K562 (cell line): ENCODE results near the gene UBA3. TPM values are rescaled to one million over a fixed set of nuclear protein-coding genes. Genes with fewer than 3 reads are reported as not detected.
A peak's percentile ranks its signal among the peaks of the same experiment; 100 is the strongest.

Source experiments
- ARID1B ChIP-seq: fragments of 450-650 bp; IDR thresholded peaks from 2 replicates; pipeline ENCODE4 v1.6.1; 2016; ENCODE audit warnings: antibody characterized with exemption, mild to moderate bottlenecking, inconsistent platforms
- BCOR ChIP-seq: fragments of 450-650 bp; IDR thresholded peaks from 2 replicates; pipeline ENCODE4 v1.6.1; 2016
- CBFA2T2 ChIP-seq: fragments of 450-650 bp; conservative IDR thresholded peaks from 2 replicates; pipeline ENCODE4 v1.6.1; 2017; ENCODE audit warnings: mild to moderate bottlenecking
- CBFA2T3 ChIP-seq: fragments of 450-650 bp; IDR thresholded peaks from 2 replicates; pipeline ENCODE4 v1.6.1; 2017
- CTBP1 ChIP-seq: fragments of 450-650 bp; IDR thresholded peaks from 2 replicates; pipeline ENCODE4 v1.6.1; 2016; ENCODE audit warnings: borderline replicate concordance
- FOXK2 ChIP-seq, 2 experiments: fragments of 450-650 bp; IDR thresholded peaks in 1 of 2; conservative IDR thresholded peaks in 1 of 2; 2 replicates each; pipeline ENCODE4 v1.6.1; 2016; ENCODE audit warnings: low read depth in 2 of 2, mild to moderate bottlenecking in 1 of 2
- FOXM1 ChIP-seq, 2 experiments: fragments of 450-650 bp in 1 of 2; sonication (generic) in 1 of 2; formaldehyde crosslinking in 1 of 2; IDR thresholded peaks; 2 replicates each; pipeline versions ENCODE4 v1.6.1 to v1.9.0; 2017 to 2022; ENCODE audit warnings: low read depth in 2 of 2, mild to moderate bottlenecking in 2 of 2, missing genetic modification reagents in 1 of 2, moderate library complexity in 1 of 2
- HDAC2 ChIP-seq: fragments of 450-650 bp; IDR thresholded peaks from 2 replicates; pipeline ENCODE4 v1.6.1; 2016; ENCODE audit warnings: mild to moderate bottlenecking
- PPARD ChIP-seq: fragments of 250-450 bp; sonication (Bioruptor Pico); IDR thresholded peaks from 2 replicates; pipeline ENCODE4 v1.8.0; 2022; ENCODE audit warnings: inconsistent platforms, mild to moderate bottlenecking, moderate library complexity
- RAD21 ChIP-seq, 2 experiments: fragments of 250-450 bp in 1 of 2; fragments of 450-650 bp in 1 of 2; sonication (Bioruptor Pico) in 1 of 2; formaldehyde crosslinking in 1 of 2; IDR thresholded peaks in 1 of 2; conservative IDR thresholded peaks in 1 of 2; 2 replicates each; pipeline versions ENCODE4 v1.4.0 to v1.8.0; 2020 to 2022; ENCODE audit warnings: mild to moderate bottlenecking in 2 of 2, moderate library complexity in 1 of 2
- RBM34 ChIP-seq: fragments of 200-400 bp; formaldehyde crosslinking; IDR thresholded peaks from 2 replicates; pipeline ENCODE4 v1.6.1; 2018; ENCODE audit warnings: low read length, borderline replicate concordance; ENCODE audit not compliant: insufficient read depth
- RCOR1 ChIP-seq, 2 experiments: IDR thresholded peaks; 2 replicates each; pipeline ENCODE4 v1.6.1; 2012; ENCODE audit warnings: low read depth in 2 of 2, low read length in 2 of 2, borderline replicate concordance in 1 of 2, improper control_type of control experiment in 1 of 2
- RHOXF2B ChIP-seq: fragments of 250-450 bp; sonication (Bioruptor Pico); conservative IDR thresholded peaks from 2 replicates; pipeline ENCODE4 v1.5.1; 2021
- RUNX1 ChIP-seq: sonication (generic); IDR thresholded peaks from 2 replicates; pipeline ENCODE4 v1.6.1; 2016; ENCODE audit warnings: antibody characterized with exemption, low read depth
- SMAD2 ChIP-seq: fragments of 150-350 bp; IDR thresholded peaks from 2 replicates; pipeline ENCODE4 v1.6.1; 2014; ENCODE audit warnings: low read depth, mild to moderate bottlenecking, low read length
- SMARCA4 ChIP-seq: fragments of 450-650 bp; IDR thresholded peaks from 2 replicates; pipeline ENCODE4 v1.6.1; 2016
- SOX6 ChIP-seq: fragments of 450-650 bp; IDR thresholded peaks from 2 replicates; pipeline ENCODE4 v1.6.1; 2014; ENCODE audit warnings: mild to moderate bottlenecking
- STAT5A ChIP-seq: IDR thresholded peaks from 2 replicates; pipeline ENCODE4 v1.6.1; 2012; ENCODE audit warnings: low read length, inconsistent platforms, borderline replicate concordance
- TEAD4 ChIP-seq, 2 experiments: sonication (generic) in 1 of 2; formaldehyde crosslinking in 1 of 2; IDR thresholded peaks; 2 replicates each; pipeline versions ENCODE4 v1.6.1 to v1.8.0; 2012 to 2022; ENCODE audit warnings: borderline replicate concordance in 1 of 2, inconsistent platforms in 1 of 2, low read length in 1 of 2, mild to moderate bottlenecking in 1 of 2, missing genetic modification reagents in 1 of 2
- ZC3H4 ChIP-seq: sonication (generic); formaldehyde crosslinking; IDR thresholded peaks from 2 replicates; pipeline ENCODE4 v1.9.0; 2021; ENCODE audit warnings: missing genetic modification reagents, borderline replicate concordance
- ZNF699 ChIP-seq: fragments of 250-450 bp; sonication (Bioruptor Pico); IDR thresholded peaks from 2 replicates; pipeline ENCODE4 v1.8.0; 2021; ENCODE audit warnings: mild to moderate bottlenecking, moderate library complexity; ENCODE audit not compliant: insufficient replicate concordance
- polyA plus RNA-seq, 8 experiments: library from polyadenylated mRNA; depleted of rRNA in 4 of 8; stranded (reverse) in 5 of 8; unstranded in 3 of 8; fragments of >200 nt; fragmentation: Nextera tagmentation in 2 of 8; fragmentation: Illumina TruSeq in 1 of 8; extraction: Ambion mirVana in 2 of 8; extraction: Trizol in 1 of 8; gene quantifications; 2 replicates each; pipeline versions ENCODE4 v1.2.1 to v1.2.3, GENCODE V29; 2011 to 2014; ENCODE audit warnings: inconsistent platforms in 1 of 8, missing spikeins in 1 of 8
- total RNA-seq, 7 experiments: library from RNA; depleted of rRNA in 6 of 7; stranded (reverse); fragments of >200 nt in 6 of 7; fragmentation: Illumina TruSeq in 2 of 7; extraction: Trizol in 2 of 7; gene quantifications; 2 replicates each; pipeline versions ENCODE4 v1.2.1 to v1.2.3, GENCODE V29; 2011 to 2021; ENCODE audit warnings: low replicate concordance in 1 of 7
- TF ChIP-seq, protein P1 (sequence below): sonication (generic); formaldehyde crosslinking; IDR thresholded peaks from 2 replicates; pipeline ENCODE4 v1.8.0; 2022; ENCODE audit warnings: missing genetic modification reagents, mild to moderate bottlenecking, moderate library complexity, borderline replicate concordance
- TF ChIP-seq, protein P2 (sequence below): IDR thresholded peaks from 2 replicates; pipeline ENCODE4 v1.6.1; 2012; ENCODE audit warnings: low read depth, low read length, improper control_type of control experiment, borderline replicate concordance
- TF ChIP-seq, protein P3 (sequence below), 2 experiments: IDR thresholded peaks in 1 of 2; conservative IDR thresholded peaks in 1 of 2; 2 replicates each; pipeline ENCODE4 v1.6.1; 2016; ENCODE audit warnings: low read depth in 2 of 2, mild to moderate bottlenecking in 1 of 2, missing compliant biosample characterization in 1 of 2, missing genetic modification characterization in 1 of 2, moderate library complexity in 1 of 2

Gene UBA3
- total and polyA plus RNA-seq, 9 of the 15 experiments (the other 6 are each of a cell fraction or from before 2014, with no cell fraction given) = 23.2 to 80.0 (median 38.6) TPM

DNA sequence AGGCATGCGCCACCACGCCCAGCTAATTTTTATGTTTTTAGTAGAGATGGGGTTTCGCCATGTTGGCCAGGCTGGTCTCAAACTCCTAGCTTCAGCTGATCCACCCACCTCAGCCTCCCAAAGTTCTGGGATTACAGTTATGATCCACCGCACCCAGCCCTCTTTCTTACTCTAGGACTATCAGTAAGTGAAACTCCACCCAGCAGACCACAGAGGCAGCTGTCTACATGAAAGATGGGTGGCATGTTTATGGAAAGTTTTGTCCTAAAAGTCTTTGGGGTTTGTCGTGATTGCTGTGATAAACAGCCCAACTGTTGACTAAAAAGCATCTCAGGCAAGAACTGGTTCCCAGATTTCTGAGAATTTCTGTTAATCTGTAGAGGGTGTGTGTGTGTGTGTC is 15.5 kb upstream of the UBA3 start (continued):
- no peak for TF ChIP-seq RAD21 (CRISPR knock-in tag; conservative IDR thresholded peaks at IDR 0.05 in 1 of 2, IDR thresholded peaks at IDR 0.05 in 1 of 2)
- peak; percentile 60; a peak in 3 of 4 replicates for TF ChIP-seq FOXK2 (conservative IDR thresholded peaks at IDR 0.05 in 1 of 2, IDR thresholded peaks at IDR 0.05 in 1 of 2; ENCODE audit: low read depth in 2 of 2)
- no peak for TF ChIP-seq RBM34
- TF ChIP-seq ZNF699 (CRISPR knock-in tag) = no peak
- peak; percentile 66; the same call in 1 of the 2 replicates for TF ChIP-seq CTBP1
- TF ChIP-seq RHOXF2B = no peak
- TF ChIP-seq RCOR1 (IDR thresholded peaks at IDR 0.05; ENCODE audit: borderline replicate concordance in 1 of 2, low read depth in 2 of 2, low read length in 2 of 2) = peak in 1 of 2 experiments; percentile 95; a peak in 2 of 4 replicates
- TF ChIP-seq CBFA2T2 = 0 out of 2 replicates have a peak, but pooled peaks have one; percentile 25
- TF ChIP-seq SMAD2 = no peak
- peak; percentile 30; the same call in 1 of the 2 replicates for TF ChIP-seq SMARCA4
- TF ChIP-seq BCOR = no peak
- TF ChIP-seq RUNX1 = no peak
- TF ChIP-seq CBFA2T3 = peak; percentile 56
- peak; percentile 52; the same call in 1 of the 2 replicates for TF ChIP-seq TEAD4 (IDR thresholded peaks at IDR 0.05; ENCODE audit: low read length)
- TF ChIP-seq TEAD4 (CRISPR knock-in tag; IDR thresholded peaks at IDR 0.05; ENCODE audit: borderline replicate concordance) = no peak
- peak; percentile 68 for TF ChIP-seq ARID1B
- TF ChIP-seq STAT5A = peak; percentile 27; the same call in 1 of the 2 replicates
- TF ChIP-seq ZC3H4 (CRISPR knock-in tag) = no peak
- TF ChIP-seq, protein P1, sequence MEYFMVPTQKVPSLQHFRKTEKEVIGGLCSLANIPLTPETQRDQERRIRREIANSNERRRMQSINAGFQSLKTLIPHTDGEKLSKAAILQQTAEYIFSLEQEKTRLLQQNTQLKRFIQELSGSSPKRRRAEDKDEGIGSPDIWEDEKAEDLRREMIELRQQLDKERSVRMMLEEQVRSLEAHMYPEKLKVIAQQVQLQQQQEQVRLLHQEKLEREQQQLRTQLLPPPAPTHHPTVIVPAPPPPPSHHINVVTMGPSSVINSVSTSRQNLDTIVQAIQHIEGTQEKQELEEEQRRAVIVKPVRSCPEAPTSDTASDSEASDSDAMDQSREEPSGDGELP (CRISPR knock-in tag) = peak; percentile 56; the same call in 1 of the 2 replicates
- TF ChIP-seq HDAC2 = peak; percentile 73; the same call in 1 of the 2 replicates
- peak; percentile 63; the same call in 1 of the 2 replicates for TF ChIP-seq SOX6
- no peak for TF ChIP-seq PPARD
- TF ChIP-seq, protein P2, sequence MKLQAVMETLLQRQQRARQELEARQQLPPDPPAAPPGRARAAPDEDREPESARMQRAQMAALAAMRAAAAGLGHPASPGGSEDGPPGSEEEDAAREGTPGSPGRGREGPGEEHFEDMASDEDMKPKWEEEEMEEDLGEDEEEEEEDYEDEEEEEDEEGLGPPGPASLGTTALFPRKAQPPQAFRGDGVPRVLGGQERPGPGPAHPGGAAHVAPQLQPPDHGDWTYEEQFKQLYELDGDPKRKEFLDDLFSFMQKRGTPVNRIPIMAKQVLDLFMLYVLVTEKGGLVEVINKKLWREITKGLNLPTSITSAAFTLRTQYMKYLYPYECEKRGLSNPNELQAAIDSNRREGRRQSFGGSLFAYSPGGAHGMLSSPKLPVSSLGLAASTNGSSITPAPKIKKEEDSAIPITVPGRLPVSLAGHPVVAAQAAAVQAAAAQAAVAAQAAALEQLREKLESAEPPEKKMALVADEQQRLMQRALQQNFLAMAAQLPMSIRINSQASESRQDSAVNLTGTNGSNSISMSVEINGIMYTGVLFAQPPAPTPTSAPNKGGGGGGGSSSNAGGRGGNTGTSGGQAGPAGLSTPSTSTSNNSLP = no peak
- TF ChIP-seq FOXM1 (IDR thresholded peaks at IDR 0.05; ENCODE audit: low read depth) = no peak
- no peak for TF ChIP-seq FOXM1 (CRISPR knock-in tag; IDR thresholded peaks at IDR 0.05; ENCODE audit: low read depth)
- TF ChIP-seq, protein P3, sequence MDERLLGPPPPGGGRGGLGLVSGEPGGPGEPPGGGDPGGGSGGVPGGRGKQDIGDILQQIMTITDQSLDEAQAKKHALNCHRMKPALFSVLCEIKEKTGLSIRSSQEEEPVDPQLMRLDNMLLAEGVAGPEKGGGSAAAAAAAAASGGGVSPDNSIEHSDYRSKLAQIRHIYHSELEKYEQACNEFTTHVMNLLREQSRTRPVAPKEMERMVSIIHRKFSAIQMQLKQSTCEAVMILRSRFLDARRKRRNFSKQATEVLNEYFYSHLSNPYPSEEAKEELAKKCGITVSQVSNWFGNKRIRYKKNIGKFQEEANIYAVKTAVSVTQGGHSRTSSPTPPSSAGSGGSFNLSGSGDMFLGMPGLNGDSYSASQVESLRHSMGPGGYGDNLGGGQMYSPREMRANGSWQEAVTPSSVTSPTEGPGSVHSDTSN (CRISPR knock-in tag; IDR thresholded peaks at IDR 0.05; ENCODE audit: low read depth) = no peak
- TF ChIP-seq, protein P3 (tag; conservative IDR thresholded peaks at IDR 0.05; ENCODE audit: low read depth) = peak; percentile 91
